Renal pelvis (tissue), 12 donors: Measurements from ENCODE around the gene RFPL2. TPM values are rescaled to one million over a fixed set of nuclear protein-coding genes. Genes with fewer than 3 reads are reported as not detected.

Experiments used
- DNase-seq: peaks from one replicate; pipeline ENCODE4 v3.0.0-alpha.2; 2013
- long read RNA-seq, 16 experiments: transcript quantifications; one replicate each; lab custom pipeline, GENCODE V29; 2026
- polyA plus RNA-seq, 3 donors: library from polyadenylated mRNA; unstranded; fragments of 120-200 nt; gene quantifications; one replicate each; pipeline ENCODE4 v1.2.1, GENCODE V29; 2013; ENCODE audit not compliant: insufficient read length in 3 of 3

The RFPL2 gene
- polyA plus RNA-seq: 1 to 10 TPM in 1 of 3 donors, under 1 TPM in 2; 0.28 to 1.0 (median 0.73) TPM
- long read RNA-seq, donor 1: 0 reads
- long read RNA-seq, donor 2: 0 reads
- long read RNA-seq, donor 3: 0 reads
- long read RNA-seq, donor 4: 0 reads
- long read RNA-seq, donor 5: 0 reads
- long read RNA-seq, donor 6: 0 reads
- long read RNA-seq, donor 7: 0 reads
- long read RNA-seq, donor 8: 0 reads
- long read RNA-seq, donor 9: 0 reads
- long read RNA-seq, donor 10: 0 reads
- long read RNA-seq, donor 11: 0 reads
- long read RNA-seq, donor 12: 0 reads
- long read RNA-seq, donor 13: 0 reads
- long read RNA-seq, donor 14: 0 reads
- long read RNA-seq, donor 15: 0 reads
- long read RNA-seq, donor 16: 0 reads

DNA sequence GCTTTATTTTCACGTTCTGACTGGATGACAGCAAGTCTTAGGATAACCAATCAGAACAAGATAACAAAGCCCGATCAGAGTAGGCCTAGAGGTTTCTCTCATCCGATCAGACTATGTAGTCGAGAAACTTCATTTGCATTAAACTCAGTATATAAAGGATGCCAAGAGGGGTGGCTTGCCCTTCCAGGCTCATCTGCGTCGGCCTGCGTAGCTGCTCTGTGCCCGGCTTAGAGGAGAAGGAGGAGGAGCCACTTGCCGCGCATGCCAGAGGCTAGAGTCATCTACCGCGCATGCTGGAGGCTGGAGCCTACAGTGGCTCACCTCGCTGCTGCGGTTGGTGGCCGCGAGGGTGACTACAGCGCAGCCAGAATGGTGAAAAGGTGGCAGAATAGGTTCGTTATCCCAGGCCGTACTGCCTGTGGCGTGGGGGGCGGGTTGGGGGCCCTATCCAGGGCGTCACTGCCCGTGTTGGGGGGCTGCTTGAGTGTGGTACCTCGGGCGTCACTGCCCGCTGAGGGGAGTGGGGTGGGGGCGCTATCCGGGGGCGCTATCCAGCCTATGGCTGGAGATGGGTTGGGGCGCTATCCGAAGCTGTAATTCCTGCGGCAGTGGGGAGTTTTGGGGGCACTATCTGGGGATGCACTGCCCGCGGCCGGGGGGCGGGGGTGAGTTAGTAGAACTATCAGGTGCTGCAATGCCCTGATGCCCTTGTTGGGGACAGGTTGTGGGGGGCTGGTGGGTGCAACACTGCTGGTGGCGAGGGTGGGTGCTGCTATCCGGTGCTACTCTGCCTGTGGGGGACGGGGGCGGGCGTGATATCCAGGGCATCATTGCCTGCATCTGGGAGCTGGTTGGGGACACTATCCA is at the start of gene RFPL2:
RFPL2 (minus strand) TSS at position 218 of the 867 bp plus-strand sequence. CDS start 2,622 bp downstream, outside the sequence.
- no peak for DNase-seq

- no peak for DNase-seq
Measured at GRCh38 chr22:32249231-32249630, 44.4 kb upstream of the RFPL2 start.

GRCh38 chr22:32248276-32248675 is 43.4 kb upstream of the RFPL2 start:
- DNase-seq: no peak

DNA sequence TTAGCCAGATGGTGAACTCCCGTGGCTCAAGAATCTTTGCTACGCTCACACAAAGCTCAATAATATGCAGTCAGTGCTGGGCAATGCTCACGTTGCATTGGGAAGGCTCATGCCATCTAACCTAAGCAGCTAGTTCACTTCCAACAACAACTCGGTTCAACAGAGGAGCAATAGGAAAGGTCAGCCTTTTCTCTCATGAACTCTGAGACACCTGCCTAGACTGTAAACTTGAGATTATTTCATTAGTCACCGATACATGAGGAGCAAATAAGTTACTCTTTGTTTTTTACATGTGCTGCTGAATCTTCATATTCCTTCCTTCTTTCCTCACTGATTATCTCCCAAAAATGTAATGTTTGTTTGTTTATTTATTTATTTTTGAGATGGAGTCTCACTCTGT is 41.3 kb upstream of the RFPL2 start:
- no peak for DNase-seq

GRCh38 chr22:32245042-32245441 is 40.2 kb upstream of the RFPL2 start:
- DNase-seq: no peak

GRCh38 chr22:32244547-32244946 is 39.7 kb upstream of the RFPL2 start:
- DNase-seq: no peak

GRCh38 chr22:32240461-32240860 is 35.6 kb upstream of the RFPL2 start:
- no peak for DNase-seq

DNA sequence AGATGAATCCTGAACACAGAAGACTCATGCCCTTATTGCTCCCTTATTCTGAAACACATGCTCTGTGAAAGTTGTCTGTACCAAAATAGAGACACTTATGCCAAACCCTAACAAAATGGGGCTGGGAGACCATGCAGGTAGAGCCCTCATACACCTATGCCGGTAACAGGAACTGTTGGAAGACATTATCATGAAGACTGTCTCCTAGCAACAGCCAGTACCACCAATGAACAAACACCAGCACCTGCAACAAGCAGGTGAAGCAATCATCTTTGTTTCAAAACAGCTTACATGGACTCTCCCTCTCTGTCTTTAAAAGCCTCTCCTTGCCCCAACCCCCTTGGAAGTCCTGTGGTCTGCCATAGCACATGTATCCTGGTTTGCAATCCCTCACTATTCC is 33.0 kb upstream of the RFPL2 start:
- DNase-seq: no peak

DNA sequence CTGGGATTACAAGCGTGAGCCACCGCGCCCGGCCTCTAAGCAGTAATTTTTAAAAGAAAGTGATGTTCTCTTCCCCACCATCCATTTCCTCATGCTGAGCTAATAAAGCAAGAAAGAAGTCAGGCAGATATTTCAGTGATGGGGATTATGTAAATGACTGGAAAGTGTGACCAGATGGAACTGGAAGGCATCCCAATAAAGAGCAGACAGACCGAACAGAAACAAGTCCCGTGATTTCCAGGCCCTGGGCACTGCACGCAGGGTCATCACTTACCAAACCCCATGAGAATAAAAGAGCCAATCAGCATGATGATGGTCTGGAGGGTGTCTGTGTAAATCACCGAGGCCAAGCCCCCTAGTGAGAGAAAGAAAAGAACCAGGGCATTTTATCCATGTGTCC is 32.1 kb upstream of the RFPL2 start:
- no peak for DNase-seq

- DNase-seq: no peak
Measured at GRCh38 chr22:32233091-32233490, 28.2 kb upstream of the RFPL2 start.

DNA sequence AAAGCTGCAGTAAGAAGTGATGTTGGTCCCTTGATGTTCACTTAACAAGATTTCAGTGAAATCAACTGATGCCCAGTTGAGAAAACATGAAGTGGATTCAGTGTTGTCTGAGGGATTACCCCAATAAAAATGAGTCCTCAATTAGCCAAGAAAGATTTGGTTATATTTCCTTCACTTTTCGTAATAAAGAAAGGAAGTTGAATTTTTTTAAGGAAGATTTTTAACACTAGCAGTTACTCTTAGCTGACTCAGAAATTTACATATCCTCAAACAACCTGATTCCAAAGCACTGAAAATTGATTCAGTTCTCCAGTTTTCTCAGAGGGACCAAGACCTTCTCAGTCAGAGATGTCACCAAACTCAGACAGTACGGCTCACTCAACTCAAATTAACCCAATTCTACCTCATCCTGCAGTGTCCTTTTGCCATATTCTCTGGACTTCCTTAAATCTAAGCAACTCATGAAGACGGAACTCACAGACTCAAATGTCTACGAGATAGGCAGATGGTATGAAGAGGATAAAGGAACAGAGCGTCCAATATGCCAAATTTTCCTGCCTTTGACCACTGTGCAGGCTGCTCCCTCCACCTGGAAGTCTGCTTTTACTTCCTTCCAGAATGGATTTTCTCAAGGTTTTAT is 27.4 kb upstream of the RFPL2 start:
- DNase-seq: no peak

DNA sequence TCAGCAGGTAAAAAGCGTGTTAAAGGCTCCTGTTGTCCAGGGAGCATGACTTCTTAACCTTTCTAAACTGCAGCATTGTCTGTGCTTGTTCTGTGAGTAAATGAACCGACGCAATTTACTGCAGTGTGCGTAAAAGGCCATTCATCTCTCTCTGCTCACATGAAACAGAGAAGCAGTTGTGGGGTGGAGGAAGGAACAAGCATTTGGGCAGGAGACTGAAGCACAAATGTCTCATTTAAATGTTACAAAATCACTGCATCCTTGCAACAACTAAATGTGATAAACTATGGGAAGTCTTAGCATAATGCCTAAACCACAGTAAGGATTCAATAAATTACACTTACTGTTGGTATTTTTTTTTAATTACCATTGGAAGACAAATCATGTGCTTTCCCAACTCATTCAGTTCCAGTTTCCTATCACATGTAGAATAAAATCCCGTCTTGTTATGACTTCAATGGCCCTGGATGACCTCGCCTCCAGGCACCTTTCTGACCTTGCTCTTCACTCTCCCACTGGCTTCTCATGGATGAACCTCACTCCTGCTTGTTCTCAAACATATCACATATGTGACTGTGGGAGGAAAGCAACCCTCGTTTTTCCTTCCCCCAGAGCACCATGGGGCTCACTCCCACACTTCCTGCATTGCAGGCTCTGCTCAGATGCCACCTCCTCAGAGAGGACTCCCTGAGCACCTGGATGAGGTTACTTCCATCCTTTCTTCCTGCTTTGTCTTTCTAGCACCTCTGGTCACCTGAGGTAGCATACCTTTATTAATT is 21.6 kb upstream of the RFPL2 start:
- DNase-seq: no peak

GRCh38 chr22:32222991-32223390 is 18.1 kb upstream of the RFPL2 start:
- DNase-seq: no peak

DNA sequence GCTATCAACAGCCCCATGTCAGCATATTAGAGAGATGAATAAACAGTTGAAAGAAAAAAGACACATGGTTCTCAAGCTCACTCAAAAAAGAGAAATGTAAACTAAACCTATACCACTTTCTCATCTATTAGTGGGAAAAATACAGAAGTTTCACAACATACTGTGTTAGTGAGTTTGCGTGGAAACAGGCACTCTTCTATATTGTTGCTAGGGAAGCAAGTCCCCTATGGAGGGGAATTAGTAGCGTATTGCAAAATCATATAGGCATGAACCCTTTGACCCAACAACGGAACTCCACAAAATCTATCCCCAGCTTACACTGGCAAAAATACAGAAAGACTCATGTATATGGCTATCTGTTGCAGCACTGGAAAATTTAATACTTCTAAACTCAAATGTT is 14.2 kb upstream of the RFPL2 start:
- DNase-seq: no peak

GRCh38 chr22:32218470-32218869 is 13.6 kb upstream of the RFPL2 start:
- DNase-seq: no peak

DNA sequence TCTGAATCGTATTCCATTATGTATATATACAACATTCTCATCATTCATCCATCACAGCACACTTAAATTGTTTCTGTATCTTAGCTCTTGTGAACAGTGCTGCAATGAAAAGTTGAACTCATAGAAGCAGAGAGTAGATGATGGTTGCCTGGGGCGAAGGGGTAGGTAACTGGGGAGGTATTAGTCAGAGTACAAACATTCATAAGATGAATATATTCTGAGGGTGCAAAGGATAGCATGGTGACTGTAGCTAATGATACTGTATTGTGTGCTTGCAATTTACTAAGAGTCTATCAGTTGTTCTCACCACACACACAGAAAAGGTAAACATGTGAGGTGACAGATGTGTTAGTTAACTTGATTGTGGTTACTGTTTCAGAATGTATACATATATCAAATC is 12.6 kb upstream of the RFPL2 start:
- no peak for DNase-seq

DNA sequence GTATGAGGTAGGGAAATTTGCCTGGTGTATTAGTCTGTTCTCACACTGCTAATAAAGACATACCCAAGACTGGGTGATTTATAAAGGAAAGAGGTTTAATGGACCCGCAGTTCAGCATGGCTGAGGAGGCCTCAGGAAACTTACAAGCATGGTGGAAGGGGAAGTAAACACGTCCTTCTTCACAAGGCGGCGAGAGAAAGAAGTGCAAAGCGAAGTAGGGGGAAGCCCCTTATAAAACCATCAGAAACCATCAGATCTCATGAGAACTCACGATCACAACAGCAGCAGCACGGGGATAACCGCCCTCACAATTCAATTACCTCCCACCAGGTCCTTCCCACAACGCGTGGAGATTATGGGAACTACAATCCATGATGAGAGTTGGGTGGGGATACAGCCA is 12.0 kb upstream of the RFPL2 start:
- no peak for DNase-seq

GRCh38 chr22:32211011-32211410 is 6.1 kb upstream of the RFPL2 start:
- no peak for DNase-seq

DNA sequence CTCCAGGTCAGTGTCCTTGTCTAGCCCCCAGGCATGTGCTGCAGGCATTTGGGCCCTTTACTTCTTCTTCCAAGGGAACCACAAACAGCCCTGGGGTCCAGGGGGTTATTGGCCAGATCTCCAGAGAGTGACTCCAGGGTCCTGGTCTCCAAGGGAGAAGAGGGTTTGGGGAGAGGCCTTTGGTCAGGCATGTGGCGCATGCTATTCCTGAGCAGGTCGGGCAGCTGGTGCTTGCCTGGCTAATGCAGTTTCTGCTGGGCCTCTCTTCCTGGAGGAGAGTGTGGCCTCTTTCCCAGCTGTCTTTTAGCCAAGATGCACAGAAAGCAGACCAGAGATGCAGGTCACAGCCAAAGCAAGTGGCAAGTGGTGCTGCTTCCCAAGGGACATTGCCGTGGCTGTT is 3.8 kb upstream of the RFPL2 start:
- no peak for DNase-seq

DNA sequence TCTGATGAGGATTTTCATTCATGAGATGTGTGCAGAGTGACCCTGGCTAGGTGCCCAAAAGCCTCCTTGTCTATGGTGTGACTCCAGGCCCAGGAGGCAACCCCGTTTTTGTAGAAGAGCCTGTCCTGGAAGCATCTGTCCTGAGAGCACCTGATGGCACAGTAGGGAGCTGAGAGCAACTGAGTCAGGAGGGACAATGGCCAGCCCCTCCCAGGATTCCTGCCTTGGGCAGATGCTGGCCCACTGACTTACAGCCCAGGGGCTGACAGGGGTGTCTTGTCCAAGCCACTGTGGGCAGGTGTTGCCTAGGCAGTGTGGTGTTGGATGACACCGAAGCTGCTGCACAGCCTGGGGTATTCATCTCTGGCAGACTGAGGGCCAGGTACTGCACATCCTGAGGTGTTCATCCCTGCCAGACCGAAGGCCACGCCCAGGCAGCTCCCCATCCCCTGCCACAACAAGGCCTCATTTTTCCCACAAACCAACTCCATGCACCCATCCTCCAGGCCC is 3.2 kb upstream of the RFPL2 start:
- DNase-seq: no peak
